Keratinocyte (primary cell): ENCODE results near the gene AGER. TPM values are rescaled to one million over a fixed set of nuclear protein-coding genes. Genes with fewer than 3 reads are reported as not detected.

Experiments
- DNase-seq: peaks from one replicate; pipeline ENCODE4 v3.0.0-alpha.2; 2011; ENCODE audit warnings: low read depth, missing footprints, low spot score
- FAIRE-seq: peaks from 2 replicates; lab custom pipeline; 2011; peaks lifted over from hg19 to GRCh38; lab: Jason Lieb, UNC
- H2AFZ ChIP-seq: 2 replicates; pipeline ENCODE4 v1.6.0; 2012; ENCODE audit warnings: low read length, control low read depth, inconsistent platforms; ENCODE audit not compliant: control insufficient read depth
- H3K27ac ChIP-seq: 2 replicates; pipeline ENCODE4 v1.5.1; 2011; ENCODE audit warnings: low read length; ENCODE audit not compliant: control insufficient read depth, insufficient read depth
- H3K27me3 ChIP-seq: 3 replicates; pipeline ENCODE4 v1.6.0; 2011; ENCODE audit warnings: low read length; ENCODE audit not compliant: control insufficient read depth, insufficient read depth; ENCODE audit errors: extremely low read depth
- H3K36me3 ChIP-seq, 2 experiments: 2 replicates in 1 of 2; 3 replicates in 1 of 2; pipeline ENCODE4 v1.5.1; 2011; ENCODE audit warnings: low read length in 2 of 2, mild to moderate bottlenecking in 1 of 2; ENCODE audit not compliant: control insufficient read depth in 2 of 2, insufficient read depth in 2 of 2; ENCODE audit errors: extremely low read depth in 1 of 2
- H3K4me1 ChIP-seq: 3 replicates; pipeline ENCODE4 v1.5.1; 2011; ENCODE audit warnings: low read length; ENCODE audit not compliant: control insufficient read depth, insufficient read depth; ENCODE audit errors: extremely low read depth
- H3K4me2 ChIP-seq: 3 replicates; pipeline ENCODE4 v1.6.0; 2011; ENCODE audit warnings: low read depth, low read length; ENCODE audit not compliant: control insufficient read depth, insufficient read depth; ENCODE audit errors: extremely low read depth
- H3K4me3 ChIP-seq, 3 experiments: fragments of 200-600 bp in 1 of 3; sonication (generic) in 1 of 3; 2 replicates in 2 of 3; 3 replicates in 1 of 3; pipeline ENCODE4 v1.5.1; 2011 to 2016; ENCODE audit warnings: low read length in 3 of 3, mild to moderate bottlenecking in 3 of 3, control low read depth in 2 of 3, inconsistent platforms in 1 of 3, low read depth in 1 of 3, mixed read lengths in 1 of 3, mixed run types in 1 of 3, moderate library complexity in 1 of 3; ENCODE audit not compliant: control insufficient read depth in 2 of 3, insufficient read depth in 2 of 3; ENCODE audit errors: extremely low read depth in 1 of 3
- H3K79me2 ChIP-seq: 2 replicates; pipeline ENCODE4 v1.6.0; 2012; ENCODE audit warnings: low read length; ENCODE audit not compliant: control insufficient read depth, insufficient read depth
- H3K9ac ChIP-seq: 3 replicates; pipeline ENCODE4 v1.6.0; 2011; ENCODE audit warnings: low read length; ENCODE audit not compliant: control insufficient read depth, insufficient read depth; ENCODE audit errors: extremely low read depth
- H3K9me1 ChIP-seq: 3 replicates; pipeline ENCODE4 v1.6.0; 2011; ENCODE audit warnings: low read length; ENCODE audit not compliant: control insufficient read depth, insufficient read depth; ENCODE audit errors: extremely low read depth
- H3K9me3 ChIP-seq: 2 replicates; pipeline ENCODE4 v1.5.1; 2012; ENCODE audit warnings: low read depth, low read length; ENCODE audit not compliant: control insufficient read depth
- H4K20me1 ChIP-seq: 3 replicates; pipeline ENCODE4 v1.6.0; 2011; ENCODE audit warnings: low read length; ENCODE audit not compliant: control insufficient read depth, insufficient read depth; ENCODE audit errors: extremely low read depth
- CTCF ChIP-seq, 3 experiments: IDR thresholded peaks in 1 of 3; conservative IDR thresholded peaks in 1 of 3; optimal IDR thresholded peaks in 1 of 3; 2 replicates in 2 of 3; 3 replicates in 1 of 3; pipeline versions ENCODE3 to v1.5.1; 2011; ENCODE audit warnings: low read length in 3 of 3, mild to moderate bottlenecking in 3 of 3, moderate library complexity in 2 of 3, control low read depth in 1 of 3, inconsistent platforms in 1 of 3; ENCODE audit not compliant: insufficient read depth in 2 of 3; ENCODE audit errors: extremely low read depth in 1 of 3
- EZH2 ChIP-seq: IDR thresholded peaks from one replicate; pipeline ENCODE4 v1.6.1; 2012; ENCODE audit warnings: inconsistent platforms, mild to moderate bottlenecking, low read length, moderate library complexity
- dilution Hi-C: fragments of 300-500 bp; cut with MboI; formaldehyde crosslinking; loops from one replicate; pipeline ENCODE4 v1.7.0; 2020; ENCODE audit warnings: low sequenced_read_pairs; ENCODE audit not compliant: extremely low pct_ligation_motif_present
- polyA plus RNA-seq, 5 experiments: library from polyadenylated mRNA; depleted of rRNA in 3 of 5; stranded (reverse) in 3 of 5; stranded (forward) in 1 of 5; unstranded in 1 of 5; fragments of >200 nt; gene quantifications; 1 replicate in 1 of 5; 2 replicates in 3 of 5; 3 replicates in 1 of 5; pipeline versions ENCODE4 v1.2.1 to v1.2.3, GENCODE V29; 2011 to 2012; ENCODE audit warnings: missing spikeins in 2 of 5, low read depth in 1 of 5, low replicate concordance in 1 of 5

Gene AGER
- polyA plus RNA-seq, 1 donor (not counting 4 experiments of a cell fraction or from before 2014, with no cell fraction given) = 2.4 TPM

- Histone ChIP-seq H2AFZ (no peak overlapping the region), H3K9me3 (no peaks in the 10 kb centered on the region), H3K27ac (no peak overlapping the region), H4K20me1 (no peaks in the 10 kb centered on the region), H3K4me3 (no peak overlapping the region), H3K36me3 (peaks cover 20 to 22% of the 10 kb centered on the region in 2 experiments), H3K4me1 (peaks cover 30% of the 10 kb centered on the region), H3K9me1 (no peaks in the 10 kb centered on the region), H3K4me2 (no peak overlapping the region), H3K9ac (no peak overlapping the region), H3K79me2 (peaks cover 22% of the 10 kb centered on the region), H3K27me3 (no peaks in the 10 kb centered on the region)
- no peak for FAIRE-seq
- dilution Hi-C loops = no loop called here
- no peak for TF ChIP-seq EZH2
- no peak for DNase-seq
Measured at GRCh38 chr6:32171234-32171633, 12.8 kb downstream of the AGER start.

GRCh38 chr6:32170294-32170693 lies 13.8 kb downstream of the AGER start:
- no peaks in the 10 kb centered on the region for H3K9me1 ChIP-seq
- no peaks in the 10 kb centered on the region for H3K27me3 ChIP-seq
- H3K4me1 ChIP-seq = peaks cover 28% of the 10 kb centered on the region
- no peak for FAIRE-seq
- no peaks in the 10 kb centered on the region for H3K9me3 ChIP-seq
- no peak overlapping the region for H2AFZ ChIP-seq
- H3K27ac ChIP-seq = no peak overlapping the region
- no peak overlapping the region for H3K9ac ChIP-seq
- TF ChIP-seq EZH2 (no peak), CTCF (optimal IDR thresholded peaks at IDR 0.05 in 1 of 3, IDR thresholded peaks at IDR 0.05 in 1 of 3, conservative IDR thresholded peaks at IDR 0.05 in 1 of 3; ENCODE audit: extremely low read depth in 1 of 3, insufficient read depth in 2 of 3, low read length in 3 of 3) (no peak)
- no peak overlapping the region for H3K4me2 ChIP-seq
- DNase-seq = no peak
- peaks cover 17% of the 10 kb centered on the region for H3K79me2 ChIP-seq
- no peaks in the 10 kb centered on the region for H4K20me1 ChIP-seq
- peaks cover 22 to 23% of the 10 kb centered on the region in 2 experiments for H3K36me3 ChIP-seq
- dilution Hi-C loops = no loop called here
- no peak overlapping the region for H3K4me3 ChIP-seq
